H1 (cell line): ENCODE data around the gene FKBP1B. TPM values are rescaled to one million over a fixed set of nuclear protein-coding genes. Genes with fewer than 3 reads are reported as not detected.

ENCODE experiments used
- EP300 ChIP-seq, 2 experiments: IDR thresholded peaks; 1 replicate in 1 of 2; 2 replicates in 1 of 2; pipeline ENCODE4 v1.6.1; 2011 to 2012; ENCODE audit warnings: low read depth in 2 of 2, low read length in 2 of 2, mild to moderate bottlenecking in 2 of 2, borderline replicate concordance in 1 of 2, inconsistent platforms in 1 of 2, moderate library complexity in 1 of 2
- PHF8 ChIP-seq: fragments of 200-600 bp; sonication (generic); conservative IDR thresholded peaks from 2 replicates; pipeline ENCODE4 v1.7.1; 2012; ENCODE audit warnings: low read depth, mild to moderate bottlenecking, inconsistent platforms, low read length, moderate library complexity
- SP4 ChIP-seq: IDR thresholded peaks from 2 replicates; pipeline ENCODE4 v1.6.1; 2012; ENCODE audit warnings: low read length, inconsistent platforms
- polyA plus RNA-seq, 7 experiments: library from polyadenylated mRNA; depleted of rRNA in 3 of 7; stranded (reverse) in 5 of 7; unstranded in 2 of 7; fragments of >200 nt in 5 of 7; fragments of 200-250 nt in 2 of 7; gene quantifications; 1 replicate in 5 of 7; 2 replicates in 1 of 7; 4 replicates in 1 of 7; pipeline versions ENCODE4 v1.2.1 to v1.2.3, GENCODE V29; 2011 to 2013; ENCODE audit warnings: missing spikeins in 2 of 7, mixed read lengths in 2 of 7
- total RNA-seq: library from RNA; stranded (reverse); fragmentation: NEBNext Ultra II Directional; extraction: Animal tissue kit (Norgen Biotek cat#: 25700); gene quantifications from 2 replicates; pipeline ENCODE4 v1.2.1, GENCODE V29; 2021
- TF ChIP-seq, protein P1 (sequence below): IDR thresholded peaks from 2 replicates; pipeline ENCODE4 v1.6.1; 2011; ENCODE audit warnings: low read length, improper control_type of control experiment

The FKBP1B gene
- total and polyA plus RNA-seq, 2 of the 8 experiments (the other 6 are each of a cell fraction or from before 2014, with no cell fraction given): 50.8 to 151 TPM

DNA sequence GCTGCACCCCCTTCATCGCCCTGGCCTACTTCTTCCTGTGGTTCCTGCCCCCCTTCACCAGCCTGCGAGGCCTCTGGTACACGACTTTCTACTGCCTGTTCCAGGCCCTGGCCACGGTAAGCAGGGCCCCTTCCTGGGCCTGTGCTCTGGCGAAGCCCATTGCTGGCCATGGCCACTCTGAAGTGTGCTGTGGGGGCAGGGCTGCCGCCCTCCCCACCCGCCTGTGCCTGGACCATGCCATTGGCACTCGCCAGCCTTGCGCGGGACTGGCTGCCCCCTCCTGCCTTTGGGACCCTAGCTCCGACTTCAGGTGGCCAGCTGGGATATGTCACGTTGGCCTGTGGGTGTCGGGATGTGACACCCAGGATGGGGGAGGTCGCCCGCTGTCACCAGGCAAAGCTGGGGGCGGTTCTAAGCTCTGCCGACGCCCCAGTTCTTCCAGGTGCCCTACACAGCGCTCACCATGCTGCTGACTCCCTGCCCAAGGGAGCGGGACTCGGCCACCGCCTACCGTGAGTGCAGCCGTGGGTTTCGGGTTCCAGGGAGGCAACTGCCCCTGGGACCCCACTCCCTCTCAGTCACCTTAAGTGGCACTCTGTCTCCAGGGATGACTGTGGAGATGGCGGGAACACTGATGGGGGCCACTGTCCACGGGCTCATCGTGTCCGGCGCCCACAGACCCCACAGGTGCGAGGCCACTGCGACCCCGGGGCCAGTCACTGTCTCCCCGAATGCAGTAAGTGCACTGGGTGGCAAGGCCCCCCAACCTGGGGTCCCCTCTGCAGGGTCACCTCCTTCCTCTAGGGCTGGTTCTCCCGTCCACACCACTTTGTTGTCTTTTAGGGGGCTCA is 32.5 kb upstream of the FKBP1B start (continued):
- TF ChIP-seq, protein P1, sequence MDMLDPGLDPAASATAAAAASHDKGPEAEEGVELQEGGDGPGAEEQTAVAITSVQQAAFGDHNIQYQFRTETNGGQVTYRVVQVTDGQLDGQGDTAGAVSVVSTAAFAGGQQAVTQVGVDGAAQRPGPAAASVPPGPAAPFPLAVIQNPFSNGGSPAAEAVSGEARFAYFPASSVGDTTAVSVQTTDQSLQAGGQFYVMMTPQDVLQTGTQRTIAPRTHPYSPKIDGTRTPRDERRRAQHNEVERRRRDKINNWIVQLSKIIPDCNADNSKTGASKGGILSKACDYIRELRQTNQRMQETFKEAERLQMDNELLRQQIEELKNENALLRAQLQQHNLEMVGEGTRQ: no peak
- TF ChIP-seq PHF8: no peak
- TF ChIP-seq EP300 (IDR thresholded peaks at IDR 0.05; ENCODE audit: borderline replicate concordance in 1 of 2, low read depth in 2 of 2, low read length in 2 of 2): no peak
- no peak for TF ChIP-seq SP4
